Pancreas (tissue), 10 donors: Measurements from ENCODE around the gene ETS2. TPM values are rescaled to one million over a fixed set of nuclear protein-coding genes. Genes with fewer than 3 reads are reported as not detected.

Experiments
- ATAC-seq, 4 donors: fragments of 200-7000 bp; cut with Tn5 transposase; one replicate each; pipeline versions ENCODE4 v1.8.0 to v1.9.1; 2020; ENCODE audit warnings: mild to moderate bottlenecking in 4 of 4, moderate library complexity in 4 of 4
- DNase-seq, 6 donors: peaks; one replicate each; pipeline ENCODE4 v3.0.0-alpha.2; 2020
- FAIRE-seq: peaks from 2 replicates; lab custom pipeline; 2012; peaks lifted over from hg19 to GRCh38; lab: Jason Lieb, UNC
- H3K27ac ChIP-seq, 4 donors: fragments of 200-600 bp; sonication (generic); 1 replicate in 3 of 4; 2 replicates in 1 of 4; pipeline versions ENCODE4 v1.5.0 to v1.8.0; 2020
- H3K27me3 ChIP-seq, 4 donors: fragments of 200-600 bp; one replicate each; pipeline ENCODE4 v1.8.0; 2021
- H3K36me3 ChIP-seq, 3 donors: fragments of 200-600 bp; sonication (generic) in 1 of 3; one replicate each; pipeline versions ENCODE4 v1.5.0 to v1.8.0; 2020 to 2021
- H3K4me1 ChIP-seq, 3 donors: fragments of 200-600 bp; one replicate each; pipeline ENCODE4 v1.8.0; 2021
- H3K4me3 ChIP-seq, 4 donors: fragments of 200-600 bp; sonication (generic) in 2 of 4; one replicate each; pipeline versions ENCODE4 v1.5.0 to v1.8.0; 2020 to 2021
- H3K9me3 ChIP-seq, 4 donors: fragments of 200-600 bp; one replicate each; pipeline ENCODE4 v1.8.0; 2021
- WGBS, 2 donors: extraction: QIAGEN DNeasy Blood & Tissue Kit; methylation state at CpG; one replicate each; pipeline ENCODE4 v1.1.7; 2013; 5-methylcytosine and 5-hydroxymethylcytosine counted together
- intact Hi-C, 3 donors: fragments of 100-400 bp; cut with DNase I; formaldehyde crosslinking; loops; one replicate each; pipeline versions ENCODE4 v1.11.1 to v1.14.2; 2022
- polyA plus RNA-seq, 2 donors: library from polyadenylated mRNA; stranded (reverse); fragments of 200-250 nt; gene quantifications; one replicate each; pipeline ENCODE4 v1.2.3, GENCODE V29; 2013
- total RNA-seq, 6 donors: library from RNA; stranded (reverse); fragmentation: NEBNext Ultra II Directional in 4 of 6; extraction: Animal tissue kit (Norgen Biotek cat#: 25700) in 4 of 6; gene quantifications; one replicate each; pipeline versions ENCODE4 v1.2.1 to v1.2.4, GENCODE V29; 2021 to 2023
- TF ChIP-seq, protein P1 (sequence below), 4 donors: fragments of 200-600 bp; sonication (generic) in 3 of 4; IDR thresholded peaks; one replicate each; pipeline versions ENCODE4 v1.5.0 to v1.8.0; 2021; ENCODE audit warnings: antibody characterized with exemption in 4 of 4
- donor health status: healthy with polysubstance abuse.
- donor health status: DM: no; HTN: no; CAD: no; lungs with moderate emphysema.
- donor health status: DM: no; HTN: no; CAD: no.
- donor health status: control.
- donor health status: control.
- donor health status: Bipolar disorder and iron deficiency.
- donor health status: DM: yes; HTN: yes; CAD: no.
- donor health status: DM: no; HTN: no; CAD: no.
- donor health status: DM: no; HTN: no; CAD: no.
- donor health status: DM: yes; HTN: yes; CAD: no.

The ETS2 gene
- total and polyA plus RNA-seq, 8 donors, result 10.6 to 30.0 (median 17.9) TPM

DNA sequence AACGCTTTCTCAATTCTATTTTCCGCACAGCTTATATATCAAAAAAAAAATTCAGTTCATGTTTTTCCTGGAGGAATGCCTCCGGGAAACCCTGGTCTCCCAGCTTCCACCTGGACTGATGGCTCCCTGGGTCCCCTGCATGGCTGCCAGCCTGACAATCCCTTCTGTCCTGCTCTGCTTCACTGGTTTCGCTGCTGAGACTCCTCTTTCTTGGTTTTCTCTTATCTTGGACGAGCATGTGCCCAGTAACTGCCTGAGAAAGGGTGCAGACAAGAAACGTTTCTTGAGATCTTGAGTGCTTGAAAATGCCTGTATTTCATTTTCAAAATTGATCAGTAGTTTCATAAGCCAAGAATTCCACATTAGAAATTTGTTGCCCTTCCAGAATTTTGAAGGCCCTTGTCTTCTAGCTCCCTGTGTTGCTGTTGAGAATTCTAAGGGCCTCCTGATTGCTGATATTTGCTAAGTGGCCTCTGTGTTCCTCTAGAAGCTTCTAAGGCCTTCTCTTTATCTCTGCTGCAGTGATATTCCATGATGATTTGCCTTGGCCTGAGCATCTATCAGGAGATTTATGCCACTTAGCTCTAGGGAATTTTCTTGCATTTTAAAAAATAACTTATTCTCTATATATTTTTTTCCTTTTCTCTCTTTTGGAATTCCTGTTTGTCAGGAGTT lies 44.7 kb downstream of the ETS2 start:
- intact Hi-C loops, result no loop called here
- FAIRE-seq (no peak), ATAC-seq (no peak), DNase-seq (no peak)
- H3K27me3 ChIP-seq, result no peaks in the 10 kb centered on the region
- TF ChIP-seq, protein P1, sequence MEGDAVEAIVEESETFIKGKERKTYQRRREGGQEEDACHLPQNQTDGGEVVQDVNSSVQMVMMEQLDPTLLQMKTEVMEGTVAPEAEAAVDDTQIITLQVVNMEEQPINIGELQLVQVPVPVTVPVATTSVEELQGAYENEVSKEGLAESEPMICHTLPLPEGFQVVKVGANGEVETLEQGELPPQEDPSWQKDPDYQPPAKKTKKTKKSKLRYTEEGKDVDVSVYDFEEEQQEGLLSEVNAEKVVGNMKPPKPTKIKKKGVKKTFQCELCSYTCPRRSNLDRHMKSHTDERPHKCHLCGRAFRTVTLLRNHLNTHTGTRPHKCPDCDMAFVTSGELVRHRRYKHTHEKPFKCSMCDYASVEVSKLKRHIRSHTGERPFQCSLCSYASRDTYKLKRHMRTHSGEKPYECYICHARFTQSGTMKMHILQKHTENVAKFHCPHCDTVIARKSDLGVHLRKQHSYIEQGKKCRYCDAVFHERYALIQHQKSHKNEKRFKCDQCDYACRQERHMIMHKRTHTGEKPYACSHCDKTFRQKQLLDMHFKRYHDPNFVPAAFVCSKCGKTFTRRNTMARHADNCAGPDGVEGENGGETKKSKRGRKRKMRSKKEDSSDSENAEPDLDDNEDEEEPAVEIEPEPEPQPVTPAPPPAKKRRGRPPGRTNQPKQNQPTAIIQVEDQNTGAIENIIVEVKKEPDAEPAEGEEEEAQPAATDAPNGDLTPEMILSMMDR (IDR thresholded peaks at IDR 0.05), result no peak
- H3K27ac ChIP-seq, result no peak overlapping the region
- H3K36me3 ChIP-seq, result no peaks in the 10 kb centered on the region
- 63 to 73% methylated on average over 6 of the region's 6 CpGs for WGBS, 2 donors
- H3K4me3 ChIP-seq, result no peak overlapping the region
- no peaks in the 10 kb centered on the region for H3K9me3 ChIP-seq
- no peaks in the 10 kb centered on the region for H3K4me1 ChIP-seq

DNA sequence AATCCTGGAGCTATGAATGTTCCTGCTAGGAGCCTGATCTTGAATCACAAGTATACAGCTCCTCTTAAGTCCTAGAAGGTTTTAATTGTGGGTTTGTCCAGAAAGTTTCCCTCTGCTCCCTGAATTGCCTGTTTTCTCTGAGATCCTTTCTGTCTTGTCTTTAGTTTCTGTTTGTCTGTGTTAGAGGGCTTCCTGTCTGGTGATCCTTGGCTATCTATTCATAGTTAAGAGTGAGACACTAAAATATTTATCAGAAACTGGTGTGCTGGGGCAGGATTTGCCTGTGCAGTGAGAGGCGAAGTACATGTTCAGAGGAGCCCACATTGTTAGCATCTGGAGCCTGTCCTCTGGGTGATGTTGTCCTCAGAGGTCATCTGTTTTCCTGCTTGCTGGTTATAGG lies 45.4 kb downstream of the ETS2 start:
- H3K9me3 ChIP-seq, result no peaks in the 10 kb centered on the region

DNA sequence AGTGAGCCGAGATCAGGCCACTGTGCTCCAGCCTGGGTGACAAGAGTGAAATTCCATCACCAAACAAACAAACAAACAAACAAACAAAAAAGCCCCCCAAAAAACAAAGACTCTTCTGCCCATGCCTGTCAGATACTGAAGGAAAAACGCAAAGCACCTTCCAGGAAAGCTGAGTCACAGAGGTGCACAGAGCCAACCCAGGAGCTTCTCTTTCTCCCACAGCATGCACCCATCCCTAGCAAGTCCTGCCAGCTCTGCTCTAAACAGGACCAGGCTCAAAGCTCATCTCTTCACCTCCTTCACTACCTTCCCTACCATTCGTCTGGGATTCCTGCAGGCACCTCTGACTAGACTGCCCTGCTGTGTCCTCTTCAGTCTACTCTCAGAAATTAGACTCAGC lies 46.5 kb downstream of the ETS2 start:
- FAIRE-seq (no peak), DNase-seq (no peak), ATAC-seq (no peak)
- Histone ChIP-seq H3K27me3 (no peaks in the 10 kb centered on the region), H3K36me3 (no peaks in the 10 kb centered on the region), H3K9me3 (no peaks in the 10 kb centered on the region), H3K4me3 (no peak overlapping the region), H3K27ac (no peak overlapping the region), H3K4me1 (no peaks in the 10 kb centered on the region)
- intact Hi-C loops, result no loop called here
- WGBS, 2 donors, result 62 to 85% methylated on average over 3 of the region's 3 CpGs
- TF ChIP-seq, protein P1 (IDR thresholded peaks at IDR 0.05), result no peak

More for the DNA sequence above, 45.4 kb downstream of the ETS2 start:
- TF ChIP-seq, protein P1 (IDR thresholded peaks at IDR 0.05), result no peak
- Histone ChIP-seq H3K36me3 (no peaks in the 10 kb centered on the region), H3K27ac (no peak overlapping the region), H3K4me1 (no peaks in the 10 kb centered on the region), H3K27me3 (no peaks in the 10 kb centered on the region), H3K4me3 (no peak overlapping the region)
- DNase-seq, result no peak
- 87 to 95% methylated on average over 1 of the region's 1 CpG for WGBS, 2 donors
- ATAC-seq, result no peak
- intact Hi-C loops, result no loop called here
- no peak for FAIRE-seq

DNA sequence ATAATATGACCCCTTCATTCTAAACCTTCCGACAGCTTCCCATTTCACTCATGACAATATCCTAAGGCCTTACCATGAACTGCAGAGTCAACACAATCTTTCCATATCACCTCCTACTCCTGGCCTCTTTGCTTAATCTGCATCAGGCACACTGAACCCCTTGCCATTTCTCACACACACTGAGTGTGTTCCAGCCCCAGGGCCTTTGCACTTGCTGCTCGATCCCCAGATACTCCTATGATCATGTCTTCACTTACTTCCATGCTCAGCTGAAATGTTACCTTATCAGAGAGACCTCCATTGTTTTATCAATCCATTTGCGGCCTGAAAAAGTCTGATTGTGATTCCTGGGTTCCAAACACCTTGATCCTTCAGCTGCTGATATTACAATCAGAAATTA lies 47.0 kb downstream of the ETS2 start:
- DNase-seq, result no peak
- no peaks in the 10 kb centered on the region for H3K4me1 ChIP-seq
- 51 to 59% methylated on average over 3 of the region's 3 CpGs for WGBS, 2 donors

More for the DNA sequence above, 47.0 kb downstream of the ETS2 start:
- no peaks in the 10 kb centered on the region for H3K36me3 ChIP-seq
- ATAC-seq (no peak), FAIRE-seq (no peak)
- intact Hi-C loops, result no loop called here
- TF ChIP-seq, protein P1 (IDR thresholded peaks at IDR 0.05), result no peak
- H3K27ac ChIP-seq, result no peak overlapping the region
- no peaks in the 10 kb centered on the region for H3K27me3 ChIP-seq
- H3K4me3 ChIP-seq, result no peak overlapping the region
- no peaks in the 10 kb centered on the region for H3K9me3 ChIP-seq
